Breast epithelium (tissue), 3 donors: Measurements from ENCODE around the gene SLC5A10.
"Not testable (repeated sequence)": the region's sequence is repeated elsewhere in the genome, so short reads cannot be mapped to it uniquely, and the experiment has no call there.

Source experiments
- POLR2A ChIP-seq: fragments of 450-650 bp; IDR thresholded peaks from one replicate; pipeline ENCODE4 v1.6.1; 2016; ENCODE audit warnings: antibody characterized with exemption, mild to moderate bottlenecking, moderate library complexity
- POLR2AphosphoS5 ChIP-seq, 3 donors: sonication (generic); formaldehyde crosslinking; IDR thresholded peaks; one replicate each; pipeline ENCODE4 v1.6.1; 2017; ENCODE audit warnings: antibody characterized with exemption in 3 of 3
- TF ChIP-seq, protein P1 (sequence below), 3 donors: fragments of 450-650 bp; IDR thresholded peaks; one replicate each; pipeline ENCODE4 v1.5.1; 2016 to 2017; ENCODE audit warnings: antibody characterized with exemption in 3 of 3, mild to moderate bottlenecking in 3 of 3, moderate library complexity in 3 of 3

DNA sequence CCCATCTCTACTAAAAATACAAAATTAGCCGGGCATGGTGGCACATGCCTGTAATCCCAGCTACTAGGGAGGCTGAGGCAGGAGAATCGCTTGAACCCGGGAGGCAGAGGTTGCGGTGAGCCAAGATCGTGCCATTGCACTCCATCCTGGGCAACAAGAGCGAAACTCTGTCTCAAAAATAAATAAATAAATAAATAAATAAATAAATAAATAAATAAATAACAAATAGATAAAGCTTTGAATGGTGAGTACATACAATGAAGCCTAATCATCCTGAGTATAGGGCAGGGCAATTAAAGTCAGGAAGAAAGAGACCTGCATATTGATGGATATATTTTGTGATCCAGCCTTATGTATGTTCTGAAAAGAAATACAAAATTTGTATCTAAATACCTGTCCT lies 4.1 kb downstream of the SLC5A10 start:
- TF ChIP-seq, protein P1, sequence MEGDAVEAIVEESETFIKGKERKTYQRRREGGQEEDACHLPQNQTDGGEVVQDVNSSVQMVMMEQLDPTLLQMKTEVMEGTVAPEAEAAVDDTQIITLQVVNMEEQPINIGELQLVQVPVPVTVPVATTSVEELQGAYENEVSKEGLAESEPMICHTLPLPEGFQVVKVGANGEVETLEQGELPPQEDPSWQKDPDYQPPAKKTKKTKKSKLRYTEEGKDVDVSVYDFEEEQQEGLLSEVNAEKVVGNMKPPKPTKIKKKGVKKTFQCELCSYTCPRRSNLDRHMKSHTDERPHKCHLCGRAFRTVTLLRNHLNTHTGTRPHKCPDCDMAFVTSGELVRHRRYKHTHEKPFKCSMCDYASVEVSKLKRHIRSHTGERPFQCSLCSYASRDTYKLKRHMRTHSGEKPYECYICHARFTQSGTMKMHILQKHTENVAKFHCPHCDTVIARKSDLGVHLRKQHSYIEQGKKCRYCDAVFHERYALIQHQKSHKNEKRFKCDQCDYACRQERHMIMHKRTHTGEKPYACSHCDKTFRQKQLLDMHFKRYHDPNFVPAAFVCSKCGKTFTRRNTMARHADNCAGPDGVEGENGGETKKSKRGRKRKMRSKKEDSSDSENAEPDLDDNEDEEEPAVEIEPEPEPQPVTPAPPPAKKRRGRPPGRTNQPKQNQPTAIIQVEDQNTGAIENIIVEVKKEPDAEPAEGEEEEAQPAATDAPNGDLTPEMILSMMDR (IDR thresholded peaks at IDR 0.05) = not testable (repeated sequence)
- TF ChIP-seq POLR2A; POLR2AphosphoS5 (IDR thresholded peaks at IDR 0.05): not testable (repeated sequence)
